Glutamatergic neuron (in vitro differentiated cells): Measurements from ENCODE around the gene MAPT. TPM values are rescaled to one million over a fixed set of nuclear protein-coding genes. Genes with fewer than 3 reads are reported as not detected.
"Not testable (repeated sequence)": the region's sequence is repeated elsewhere in the genome, so short reads cannot be mapped to it uniquely, and the experiment has no call there.

Experiments
- DNase-seq: peaks from one replicate; pipeline ENCODE4 v3.0.0; 2022
- H3K27ac Mint-ChIP-seq: one replicate; pipeline ENCODE4 v1.8.0; 2020; ENCODE audit warnings: mild to moderate bottlenecking, mixed read lengths, inconsistent platforms; ENCODE audit not compliant: unreplicated experiment
- H3K27me3 Mint-ChIP-seq: one replicate; pipeline ENCODE4 v1.8.0; 2020; ENCODE audit warnings: mild to moderate bottlenecking, moderate library complexity, mixed read lengths, inconsistent platforms; ENCODE audit not compliant: unreplicated experiment
- H3K36me3 Mint-ChIP-seq: one replicate; pipeline ENCODE4 v1.8.0; 2020; ENCODE audit warnings: mild to moderate bottlenecking, mixed read lengths, inconsistent platforms; ENCODE audit not compliant: unreplicated experiment
- H3K4me1 Mint-ChIP-seq: one replicate; pipeline ENCODE4 v1.8.0; 2020; ENCODE audit warnings: mild to moderate bottlenecking, low read depth, mixed read lengths, inconsistent platforms; ENCODE audit not compliant: unreplicated experiment
- H3K4me3 Mint-ChIP-seq: one replicate; pipeline ENCODE4 v1.8.0; 2020; ENCODE audit warnings: mild to moderate bottlenecking, mixed read lengths, inconsistent platforms; ENCODE audit not compliant: unreplicated experiment
- H3K9me3 Mint-ChIP-seq: one replicate; pipeline ENCODE4 v1.8.0; 2020; ENCODE audit warnings: mild to moderate bottlenecking, moderate library complexity, mixed read lengths, inconsistent platforms; ENCODE audit not compliant: unreplicated experiment
- total RNA-seq: library from RNA; stranded (reverse); fragmentation: NEBNext Ultra II Directional; extraction: Animal tissue kit (Norgen Biotek cat#: 25700); gene quantifications from one replicate; pipeline ENCODE4 v1.2.1, GENCODE V29; 2021; ENCODE audit not compliant: unreplicated experiment
- TF ChIP-seq, protein P1 (sequence below): fragments of 200-600 bp; sonication (generic); IDR thresholded peaks from one replicate; pipeline ENCODE4 v1.5.0; 2021; ENCODE audit not compliant: partially characterized antibody, unreplicated experiment

MAPT gene
- total RNA-seq, 1 donor from 2014 or later, result 123 TPM

DNA sequence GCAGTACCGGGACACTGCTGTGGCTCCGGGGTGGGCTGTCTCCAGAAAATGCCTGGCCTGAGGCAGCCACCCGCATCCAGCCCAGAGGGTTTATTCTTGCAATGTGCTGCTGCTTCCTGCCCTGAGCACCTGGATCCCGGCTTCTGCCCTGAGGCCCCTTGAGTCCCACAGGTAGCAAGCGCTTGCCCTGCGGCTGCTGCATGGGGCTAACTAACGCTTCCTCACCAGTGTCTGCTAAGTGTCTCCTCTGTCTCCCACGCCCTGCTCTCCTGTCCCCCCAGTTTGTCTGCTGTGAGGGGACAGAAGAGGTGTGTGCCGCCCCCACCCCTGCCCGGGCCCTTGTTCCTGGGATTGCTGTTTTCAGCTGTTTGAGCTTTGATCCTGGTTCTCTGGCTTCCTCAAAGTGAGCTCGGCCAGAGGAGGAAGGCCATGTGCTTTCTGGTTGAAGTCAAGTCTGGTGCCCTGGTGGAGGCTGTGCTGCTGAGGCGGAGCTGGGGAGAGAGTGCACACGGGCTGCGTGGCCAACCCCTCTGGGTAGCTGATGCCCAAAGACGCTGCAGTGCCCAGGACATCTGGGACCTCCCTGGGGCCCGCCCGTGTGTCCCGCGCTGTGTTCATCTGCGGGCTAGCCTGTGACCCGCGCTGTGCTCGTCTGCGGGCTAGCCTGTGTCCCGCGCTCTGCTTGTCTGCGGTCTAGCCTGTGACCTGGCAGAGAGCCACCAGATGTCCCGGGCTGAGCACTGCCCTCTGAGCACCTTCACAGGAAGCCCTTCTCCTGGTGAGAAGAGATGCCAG lies 117.6 kb downstream of the MAPT start:
- TF ChIP-seq, protein P1, sequence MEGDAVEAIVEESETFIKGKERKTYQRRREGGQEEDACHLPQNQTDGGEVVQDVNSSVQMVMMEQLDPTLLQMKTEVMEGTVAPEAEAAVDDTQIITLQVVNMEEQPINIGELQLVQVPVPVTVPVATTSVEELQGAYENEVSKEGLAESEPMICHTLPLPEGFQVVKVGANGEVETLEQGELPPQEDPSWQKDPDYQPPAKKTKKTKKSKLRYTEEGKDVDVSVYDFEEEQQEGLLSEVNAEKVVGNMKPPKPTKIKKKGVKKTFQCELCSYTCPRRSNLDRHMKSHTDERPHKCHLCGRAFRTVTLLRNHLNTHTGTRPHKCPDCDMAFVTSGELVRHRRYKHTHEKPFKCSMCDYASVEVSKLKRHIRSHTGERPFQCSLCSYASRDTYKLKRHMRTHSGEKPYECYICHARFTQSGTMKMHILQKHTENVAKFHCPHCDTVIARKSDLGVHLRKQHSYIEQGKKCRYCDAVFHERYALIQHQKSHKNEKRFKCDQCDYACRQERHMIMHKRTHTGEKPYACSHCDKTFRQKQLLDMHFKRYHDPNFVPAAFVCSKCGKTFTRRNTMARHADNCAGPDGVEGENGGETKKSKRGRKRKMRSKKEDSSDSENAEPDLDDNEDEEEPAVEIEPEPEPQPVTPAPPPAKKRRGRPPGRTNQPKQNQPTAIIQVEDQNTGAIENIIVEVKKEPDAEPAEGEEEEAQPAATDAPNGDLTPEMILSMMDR, result no peak
- Mint-ChIP-seq H3K4me1 (peaks cover 4% of the 10 kb centered on the region), H3K27ac (no peak overlapping the region), H3K4me3 (no peak overlapping the region), H3K36me3 (no peaks in the 10 kb centered on the region), H3K27me3 (peaks cover 8% of the 10 kb centered on the region), H3K9me3 (peaks cover 4% of the 10 kb centered on the region)
- no peak for DNase-seq

DNA sequence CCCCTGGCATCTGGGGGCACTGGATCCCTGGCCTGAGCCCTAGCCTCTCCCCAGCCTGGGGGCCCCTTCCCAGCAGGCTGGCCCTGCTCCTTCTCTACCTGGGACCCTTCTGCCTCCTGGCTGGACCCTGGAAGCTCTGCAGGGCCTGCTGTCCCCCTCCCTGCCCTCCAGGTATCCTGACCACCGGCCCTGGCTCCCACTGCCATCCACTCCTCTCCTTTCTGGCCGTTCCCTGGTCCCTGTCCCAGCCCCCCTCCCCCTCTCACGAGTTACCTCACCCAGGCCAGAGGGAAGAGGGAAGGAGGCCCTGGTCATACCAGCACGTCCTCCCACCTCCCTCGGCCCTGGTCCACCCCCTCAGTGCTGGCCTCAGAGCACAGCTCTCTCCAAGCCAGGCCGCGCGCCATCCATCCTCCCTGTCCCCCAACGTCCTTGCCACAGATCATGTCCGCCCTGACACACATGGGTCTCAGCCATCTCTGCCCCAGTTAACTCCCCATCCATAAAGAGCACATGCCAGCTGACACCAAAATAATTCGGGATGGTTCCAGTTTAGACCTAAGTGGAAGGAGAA lies 118.2 kb downstream of the MAPT start:
- Mint-ChIP-seq H3K4me1 (peaks cover 4% of the 10 kb centered on the region), H3K27me3 (peaks cover 8% of the 10 kb centered on the region), H3K4me3 (no peak overlapping the region), H3K27ac (no peak overlapping the region), H3K9me3 (peaks cover 4% of the 10 kb centered on the region), H3K36me3 (no peaks in the 10 kb centered on the region)
- no peak for DNase-seq
- TF ChIP-seq, protein P1, result no peak

DNA sequence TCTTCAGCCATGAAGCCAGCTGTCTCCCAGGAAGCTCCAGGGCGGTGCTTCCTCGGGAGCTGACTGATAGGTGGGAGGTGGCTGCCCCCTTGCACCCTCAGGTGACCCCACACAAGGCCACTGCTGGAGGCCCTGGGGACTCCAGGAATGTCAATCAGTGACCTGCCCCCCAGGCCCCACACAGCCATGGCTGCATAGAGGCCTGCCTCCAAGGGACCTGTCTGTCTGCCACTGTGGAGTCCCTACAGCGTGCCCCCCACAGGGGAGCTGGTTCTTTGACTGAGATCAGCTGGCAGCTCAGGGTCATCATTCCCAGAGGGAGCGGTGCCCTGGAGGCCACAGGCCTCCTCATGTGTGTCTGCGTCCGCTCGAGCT lies 118.8 kb downstream of the MAPT start:
- no peak for DNase-seq
- Mint-ChIP-seq H3K4me3 (no peak overlapping the region), H3K36me3 (peaks cover under 1% of the 10 kb centered on the region), H3K4me1 (peaks cover 4% of the 10 kb centered on the region), H3K27ac (no peak overlapping the region), H3K9me3 (peaks cover 4% of the 10 kb centered on the region), H3K27me3 (peaks cover 8% of the 10 kb centered on the region)
- TF ChIP-seq, protein P1, result no peak

DNA sequence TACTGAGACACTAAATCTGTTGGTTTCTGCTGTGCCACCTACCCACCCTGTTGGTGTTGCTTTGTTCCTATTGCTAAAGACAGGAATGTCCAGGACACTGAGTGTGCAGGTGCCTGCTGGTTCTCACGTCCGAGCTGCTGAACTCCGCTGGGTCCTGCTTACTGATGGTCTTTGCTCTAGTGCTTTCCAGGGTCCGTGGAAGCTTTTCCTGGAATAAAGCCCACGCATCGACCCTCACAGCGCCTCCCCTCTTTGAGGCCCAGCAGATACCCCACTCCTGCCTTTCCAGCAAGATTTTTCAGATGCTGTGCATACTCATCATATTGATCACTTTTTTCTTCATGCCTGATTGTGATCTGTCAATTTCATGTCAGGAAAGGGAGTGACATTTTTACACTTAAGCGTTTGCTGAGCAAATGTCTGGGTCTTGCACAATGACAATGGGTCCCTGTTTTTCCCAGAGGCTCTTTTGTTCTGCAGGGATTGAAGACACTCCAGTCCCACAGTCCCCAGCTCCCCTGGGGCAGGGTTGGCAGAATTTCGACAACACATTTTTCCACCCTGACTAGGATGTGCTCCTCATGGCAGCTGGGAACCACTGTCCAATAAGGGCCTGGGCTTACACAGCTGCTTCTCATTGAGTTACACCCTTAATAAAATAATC lies 119.3 kb downstream of the MAPT start:
- Mint-ChIP-seq H3K27ac (no peak overlapping the region), H3K9me3 (peaks cover 4% of the 10 kb centered on the region), H3K27me3 (peaks cover 10% of the 10 kb centered on the region), H3K4me1 (peaks cover 4% of the 10 kb centered on the region), H3K4me3 (no peak overlapping the region), H3K36me3 (peaks cover 6% of the 10 kb centered on the region)
- TF ChIP-seq, protein P1, result no peak
- no peak for DNase-seq

DNA sequence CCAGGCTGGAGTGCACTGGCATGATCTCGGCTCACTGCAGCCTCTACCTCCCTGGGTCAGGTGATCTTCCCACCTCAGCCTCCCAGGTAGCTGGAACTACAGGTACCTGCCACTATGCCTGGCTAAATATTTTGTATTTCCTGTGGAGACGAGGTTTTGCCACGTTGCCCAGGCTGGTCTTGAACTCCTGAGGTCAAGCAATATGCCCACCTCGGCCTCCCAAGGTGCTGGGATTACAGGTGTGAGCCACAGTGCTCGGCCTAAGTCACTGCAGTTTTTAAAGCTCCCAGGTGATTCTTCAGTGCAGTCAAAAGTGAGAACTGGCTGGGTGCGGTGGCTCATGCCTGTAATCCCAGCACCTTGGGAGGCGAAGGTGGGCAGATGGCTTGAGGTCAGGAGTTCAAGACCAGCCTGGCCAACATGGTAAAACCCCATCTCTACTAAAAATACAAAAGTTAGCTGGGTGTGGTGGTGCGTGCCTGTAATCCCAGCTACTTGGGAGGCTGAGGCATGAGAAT lies 125.1 kb downstream of the MAPT start:
- peaks cover 11% of the 10 kb centered on the region for H3K36me3 Mint-ChIP-seq
- not testable (repeated sequence) for H3K4me3 Mint-ChIP-seq, H3K27ac Mint-ChIP-seq, H3K27me3 Mint-ChIP-seq, DNase-seq, H3K4me1 Mint-ChIP-seq, H3K9me3 Mint-ChIP-seq
